ENCODE results near the gene ST8SIA4.

DNA sequence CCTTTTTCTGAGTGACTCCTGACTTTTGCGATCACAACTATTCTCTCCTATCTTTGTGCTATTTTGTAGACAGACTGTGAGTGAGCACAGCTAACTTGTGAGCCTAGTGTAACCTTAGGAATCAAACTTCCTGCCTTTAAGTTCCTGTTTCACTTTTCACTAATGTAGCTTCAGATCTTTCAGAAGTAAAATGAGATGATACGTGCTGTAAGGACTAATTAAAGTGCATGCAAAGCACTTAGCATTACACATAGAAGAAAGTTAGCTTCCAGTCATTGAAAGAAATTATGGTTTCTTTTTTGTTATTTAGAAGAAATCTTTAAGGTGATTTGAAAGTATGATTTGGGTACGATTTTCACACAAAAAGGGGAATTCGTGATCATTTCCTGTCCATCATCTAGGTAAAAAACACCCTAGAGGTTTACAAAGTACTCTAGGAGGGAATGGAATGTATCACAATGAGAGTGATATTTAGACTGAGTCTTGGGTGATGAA lies 122.7 kb downstream of the ST8SIA4 start:
- TF ChIP-seq CTCF (IDR thresholded peaks at IDR 0.05): no peak
- no peak for TF ChIP-seq POLR2A (IDR thresholded peaks at IDR 0.05)
- no peak for TF ChIP-seq POLR2AphosphoS5 (IDR thresholded peaks at IDR 0.05)
- TF ChIP-seq EP300 (IDR thresholded peaks at IDR 0.05; ENCODE audit: low read depth): no peak

All from transverse colon (tissue), 4 donors.